Tibial nerve (tissue), 4 donors: Measurements from ENCODE around the gene TLR2. TPM values are rescaled to one million over a fixed set of nuclear protein-coding genes. Genes with fewer than 3 reads are reported as not detected.

Experiments
- DNase-seq, 2 donors: peaks; one replicate each; pipeline ENCODE4 v3.0.0-alpha.2; 2019; ENCODE audit warnings: low spot score in 2 of 2
- H3K27ac ChIP-seq, 4 donors: fragments of 200-600 bp; sonication (generic) in 3 of 4; one replicate each; pipeline ENCODE4 v1.5.1; 2017 to 2019; ENCODE audit warnings: mild to moderate bottlenecking in 1 of 4
- H3K27me3 ChIP-seq, 2 donors: fragments of 200-600 bp; sonication (generic) in 1 of 2; one replicate each; pipeline versions ENCODE4 v1.5.1 to v1.6.0; 2017 to 2019
- H3K36me3 ChIP-seq, 3 donors: fragments of 200-600 bp; sonication (generic); one replicate each; pipeline ENCODE4 v1.5.1; 2018 to 2019
- H3K4me1 ChIP-seq, 4 donors: fragments of 200-600 bp; sonication (generic) in 3 of 4; one replicate each; pipeline ENCODE4 v1.5.1; 2017 to 2019
- H3K4me3 ChIP-seq, 4 donors: fragments of 200-600 bp; sonication (generic) in 3 of 4; one replicate each; pipeline ENCODE4 v1.5.1; 2017 to 2019; ENCODE audit warnings: mild to moderate bottlenecking in 1 of 4, moderate library complexity in 1 of 4
- H3K9me3 ChIP-seq, 4 donors: fragments of 200-600 bp; sonication (generic) in 3 of 4; one replicate each; pipeline ENCODE4 v1.5.1; 2017 to 2019
- CTCF ChIP-seq, 5 experiments: fragments of 200-600 bp in 3 of 5; fragments of 450-650 bp in 2 of 5; sonication (generic) in 3 of 5; IDR thresholded peaks; one replicate each; pipeline ENCODE4 v1.5.1; 2016 to 2019; ENCODE audit warnings: antibody characterized with exemption in 5 of 5, mild to moderate bottlenecking in 3 of 5, moderate library complexity in 2 of 5
- EP300 ChIP-seq, 2 donors: sonication (generic); formaldehyde crosslinking; IDR thresholded peaks; one replicate each; pipeline ENCODE4 v1.6.1; 2017; ENCODE audit warnings: antibody characterized with exemption in 2 of 2, mild to moderate bottlenecking in 1 of 2
- POLR2A ChIP-seq, 2 donors: fragments of 450-650 bp; IDR thresholded peaks; one replicate each; pipeline ENCODE4 v1.6.1; 2017; ENCODE audit warnings: antibody characterized with exemption in 2 of 2, mild to moderate bottlenecking in 2 of 2, moderate library complexity in 2 of 2
- WGBS, 2 donors: methylation state at CpG; one replicate each; pipeline ENCODE4 v1.1.5; 2018; 5-methylcytosine and 5-hydroxymethylcytosine counted together
- total RNA-seq, 4 donors: library from RNA; depleted of rRNA; stranded (reverse); fragments of >200 nt; gene quantifications; one replicate each; pipeline ENCODE4 v1.1.0, GENCODE V29; 2016

The TLR2 gene
- total RNA-seq, 4 donors from 2014 or later = 25.1 to 44.6 (median 36.3) TPM

GRCh38 chr4:153750197-153750817 lies 66.2 kb downstream of the TLR2 start:
- Histone ChIP-seq H3K4me3 (no peak overlapping the region), H3K27ac (no peak overlapping the region), H3K9me3 (peaks cover 0 to 9% (median 0%) of the 10 kb centered on the region in 4 donors), H3K4me1 (peaks cover 0 to 14% (median 0%) of the 10 kb centered on the region in 4 donors), H3K36me3 (no peaks in the 10 kb centered on the region), H3K27me3 (no peaks in the 10 kb centered on the region)
- DNase-seq = peak in 1 of 2 donors; percentile 58
- TF ChIP-seq EP300 (IDR thresholded peaks at IDR 0.05) = no peak
- peak; percentile 46 to 61 (median 52) for TF ChIP-seq CTCF (IDR thresholded peaks at IDR 0.05)
- WGBS, 2 donors = 36 to 43% methylated on average over 5 of the region's 5 CpGs

- Histone ChIP-seq H3K27ac (no peak overlapping the region), H3K4me1 (peaks cover 0 to 13% (median 0%) of the 10 kb centered on the region in 4 donors), H3K27me3 (peaks cover 0 to 17% of the 10 kb centered on the region in 2 donors), H3K4me3 (no peak overlapping the region), H3K9me3 (peaks cover 0 to 10% (median 0%) of the 10 kb centered on the region in 4 donors), H3K36me3 (no peaks in the 10 kb centered on the region)
- no peak for DNase-seq
- no peak for TF ChIP-seq EP300 (IDR thresholded peaks at IDR 0.05)
- TF ChIP-seq POLR2A (IDR thresholded peaks at IDR 0.05) = no peak
- no peak for TF ChIP-seq CTCF (IDR thresholded peaks at IDR 0.05)
- 60 to 66% methylated on average over 2 of the region's 2 CpGs for WGBS, 2 donors
These were observed 71.1 kb downstream of the TLR2 start for GRCh38 chr4:153755186-153755585.

Other genes with a start within 250 kb of the TLR2 start
- 10 to 100 TPM in 3 of 4 donors, 1 to 10 TPM in 1; 8.7 to 19.9 (median 12.1) TPM for gene TMEM131L, start 217.9 kb upstream of the TLR2 start, total RNA-seq
- gene RNF175, start 75.7 kb downstream of the TLR2 start, total RNA-seq = under 1 TPM in 2 of 4 donors, not detected in 2; 0.39 to 0.63 TPM
- gene SFRP2, start 104.8 kb downstream of the TLR2 start, total RNA-seq = 10 to 100 TPM in 3 of 4 donors, 1 to 10 TPM in 1; 9.9 to 38.0 (median 21.8) TPM